Activated CD4-positive, alpha-beta T cell treated with anti-CD3 and anti-CD28 coated beads, Interleukin-2, amount 10 ng/mL, durations not matched to agents 24 days and 14 days (primary cell): Measurements from ENCODE around the gene BCL6. TPM values are rescaled to one million over a fixed set of nuclear protein-coding genes. Genes with fewer than 3 reads are reported as not detected.

Experiments
- DNase-seq: peaks from one replicate; pipeline ENCODE4 v3.0.0; 2022
- H3K27ac Mint-ChIP-seq: one replicate; pipeline ENCODE4 v1.8.0; 2022; ENCODE audit warnings: mild to moderate bottlenecking, mixed read lengths
- H3K27me3 Mint-ChIP-seq: one replicate; pipeline ENCODE4 v1.8.0; 2022; ENCODE audit warnings: mixed read lengths
- H3K36me3 Mint-ChIP-seq: one replicate; pipeline ENCODE4 v1.8.0; 2022; ENCODE audit warnings: low read depth, mild to moderate bottlenecking, mixed read lengths
- H3K4me1 Mint-ChIP-seq: one replicate; pipeline ENCODE4 v1.8.0; 2021; ENCODE audit warnings: mixed read lengths
- H3K4me3 Mint-ChIP-seq: one replicate; pipeline ENCODE4 v1.8.0; 2022; ENCODE audit warnings: mild to moderate bottlenecking, moderate library complexity, mixed read lengths
- H3K9me3 Mint-ChIP-seq: one replicate; pipeline ENCODE4 v1.8.0; 2021; ENCODE audit warnings: mixed read lengths
- intact Hi-C: fragments of 100-400 bp; cut with micrococcal nuclease; formaldehyde crosslinking; loops from one replicate; pipeline ENCODE4 v1.15.1; 2023
- total RNA-seq: library from RNA; stranded (reverse); gene quantifications from 2 replicates; pipeline ENCODE4 v1.2.3, GENCODE V29; 2022

BCL6 gene
- total RNA-seq, 1 donor from 2014 or later: 41.7 TPM

DNA sequence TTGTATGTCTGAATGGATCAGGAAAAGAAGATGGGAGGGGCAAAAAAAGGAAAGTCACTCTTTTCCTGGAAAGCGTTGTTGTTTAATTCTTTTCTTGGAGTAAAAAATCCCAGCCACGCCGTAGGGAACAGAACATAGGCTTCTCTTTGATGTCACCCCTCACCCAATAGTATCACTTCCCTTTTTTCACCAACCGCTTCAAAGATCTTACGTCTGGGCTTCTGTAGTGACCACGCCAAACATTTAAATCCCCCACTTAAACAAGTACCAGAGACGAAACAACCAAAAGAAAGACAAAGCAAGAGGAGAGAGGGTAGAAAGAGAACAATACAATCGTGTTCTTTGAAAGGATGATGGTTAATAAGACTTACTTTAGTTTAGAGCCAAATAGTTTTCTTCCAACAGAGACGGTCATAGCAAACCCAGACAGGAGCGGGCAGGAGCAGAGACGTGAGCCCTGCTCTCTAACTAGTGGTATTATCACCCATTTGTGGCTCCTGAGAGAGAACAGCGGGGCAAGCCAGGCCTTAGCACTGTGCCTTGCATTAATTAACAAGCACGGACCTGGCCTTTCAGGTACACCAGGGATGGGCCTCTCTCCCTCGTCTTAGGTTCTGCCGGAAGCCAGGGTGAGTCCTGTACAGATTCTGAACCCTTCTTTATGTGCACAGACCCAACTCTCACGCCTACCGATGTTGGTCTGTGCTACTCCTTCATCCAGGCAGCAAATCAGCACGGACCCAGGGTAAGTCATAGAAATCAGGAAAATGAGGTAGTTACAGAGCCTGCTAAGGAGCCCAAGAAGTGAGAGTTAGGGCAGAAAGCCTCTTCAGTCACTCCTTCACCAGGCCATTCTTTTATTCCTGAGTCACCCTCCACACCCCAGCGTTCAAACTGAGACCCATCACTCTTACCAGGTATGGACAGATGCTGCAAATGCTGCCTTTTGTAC, 28.2 kb upstream of the BCL6 start:
- H3K4me3 Mint-ChIP-seq: no peak overlapping the region
- peaks cover 3% of the 10 kb centered on the region for H3K36me3 Mint-ChIP-seq

DNA sequence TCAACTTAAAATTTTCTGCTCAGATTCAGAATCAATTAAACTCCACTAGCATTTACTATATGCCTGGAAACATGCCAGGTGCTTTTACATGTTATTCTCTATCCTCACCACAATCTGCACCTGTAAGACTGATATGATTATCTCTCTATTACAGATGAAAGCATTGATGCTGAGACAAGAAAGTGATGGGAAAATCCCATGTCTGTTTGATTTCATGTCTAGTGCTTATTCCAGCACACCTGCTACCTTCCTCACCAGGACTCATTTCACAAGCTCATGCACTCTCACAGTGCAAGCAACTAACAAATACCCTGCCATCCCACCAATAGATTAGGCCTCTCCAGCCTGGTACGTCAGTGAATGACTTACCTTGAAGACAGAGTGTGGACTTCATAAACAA, 25.0 kb upstream of the BCL6 start:
- H3K27me3 Mint-ChIP-seq: no peaks in the 10 kb centered on the region
- H3K4me1 Mint-ChIP-seq: peaks cover 38% of the 10 kb centered on the region

More for the DNA sequence above, 28.2 kb upstream of the BCL6 start:
- Mint-ChIP-seq H3K27me3 (no peaks in the 10 kb centered on the region), H3K27ac (peak overlapping the region; percentile 31), H3K9me3 (peaks cover 8% of the 10 kb centered on the region), H3K4me1 (peaks cover 50% of the 10 kb centered on the region)
- no peak for DNase-seq
- intact Hi-C loops: no loop called here

GRCh38 chr3:187769771-187770170, 24.5 kb upstream of the BCL6 start:
- peaks cover 19% of the 10 kb centered on the region for H3K9me3 Mint-ChIP-seq
- H3K27me3 Mint-ChIP-seq: no peaks in the 10 kb centered on the region
- H3K4me3 Mint-ChIP-seq: peak overlapping the region; percentile 7
- H3K27ac Mint-ChIP-seq: peak overlapping the region; percentile 69
- peaks cover 39% of the 10 kb centered on the region for H3K4me1 Mint-ChIP-seq
- H3K36me3 Mint-ChIP-seq: peaks cover 6% of the 10 kb centered on the region
- no peak for DNase-seq
- intact Hi-C loops: no loop called here

More for the DNA sequence above, 25.0 kb upstream of the BCL6 start:
- H3K9me3 Mint-ChIP-seq: peaks cover 19% of the 10 kb centered on the region
- peaks cover 6% of the 10 kb centered on the region for H3K36me3 Mint-ChIP-seq
- intact Hi-C loops: no loop called here
- peak overlapping the region; percentile 7 for H3K4me3 Mint-ChIP-seq
- peak overlapping the region; percentile 69 for H3K27ac Mint-ChIP-seq
- DNase-seq: peak; percentile 67

DNA sequence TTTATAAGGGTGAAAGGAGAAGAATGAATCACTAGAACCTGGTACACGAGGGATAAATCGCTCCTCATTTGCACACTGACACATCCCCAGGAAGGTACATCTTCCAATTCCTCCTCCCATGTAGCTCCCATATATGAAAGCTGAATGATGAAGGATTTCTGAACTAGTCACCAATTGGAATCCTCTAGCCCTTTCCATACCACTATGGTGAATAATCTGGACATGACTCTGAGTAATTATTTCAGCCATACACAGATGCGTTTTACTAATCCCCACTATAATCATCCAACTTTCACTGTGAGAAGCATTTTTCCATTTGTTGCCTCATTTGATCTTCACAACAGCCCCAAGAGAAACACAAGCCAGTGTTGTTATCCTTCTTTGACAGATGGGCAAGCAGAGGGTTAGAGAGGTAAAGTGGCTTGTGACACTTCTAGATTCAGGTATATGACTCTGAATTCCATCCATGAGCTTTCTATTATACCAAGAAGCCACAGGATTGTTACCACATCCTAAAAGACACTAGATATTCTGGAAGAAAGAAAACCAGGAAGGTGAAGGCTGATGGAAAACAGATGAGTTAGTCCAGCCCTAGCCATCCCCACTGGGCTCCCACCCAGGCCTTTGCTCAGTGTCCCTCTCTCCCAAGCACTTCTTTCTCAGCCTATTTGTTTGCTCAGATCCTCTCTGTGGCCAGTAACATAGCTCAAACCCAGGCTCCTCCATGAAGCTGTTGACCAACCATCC, 22.2 kb upstream of the BCL6 start:
- H3K9me3 Mint-ChIP-seq: peaks cover 13% of the 10 kb centered on the region
- intact Hi-C loops: no loop called here
- DNase-seq: no peak
- peaks cover 4% of the 10 kb centered on the region for H3K36me3 Mint-ChIP-seq
- H3K4me1 Mint-ChIP-seq: peaks cover 32% of the 10 kb centered on the region
- no peak overlapping the region for H3K27ac Mint-ChIP-seq
- no peak overlapping the region for H3K4me3 Mint-ChIP-seq
- H3K27me3 Mint-ChIP-seq: no peaks in the 10 kb centered on the region

- DNase-seq: no peak
- peaks cover 28% of the 10 kb centered on the region for H3K4me1 Mint-ChIP-seq
- peaks cover 19% of the 10 kb centered on the region for H3K9me3 Mint-ChIP-seq
- peaks cover 7% of the 10 kb centered on the region for H3K36me3 Mint-ChIP-seq
- no peak overlapping the region for H3K27ac Mint-ChIP-seq
- no peak overlapping the region for H3K4me3 Mint-ChIP-seq
- H3K27me3 Mint-ChIP-seq: no peaks in the 10 kb centered on the region
- intact Hi-C loops: no loop called here
Measured at GRCh38 chr3:187765342-187765741, 20.1 kb upstream of the BCL6 start.

- Mint-ChIP-seq H3K4me1 (peaks cover 15% of the 10 kb centered on the region), H3K9me3 (peaks cover 19% of the 10 kb centered on the region), H3K27ac (no peak overlapping the region), H3K4me3 (no peak overlapping the region), H3K36me3 (peaks cover 7% of the 10 kb centered on the region), H3K27me3 (no peaks in the 10 kb centered on the region)
- intact Hi-C loops: no loop called here
- DNase-seq: no peak
Measured at GRCh38 chr3:187763850-187764648, 18.8 kb upstream of the BCL6 start.

- Mint-ChIP-seq H3K9me3 (peaks cover 13% of the 10 kb centered on the region), H3K27me3 (no peaks in the 10 kb centered on the region), H3K27ac (no peak overlapping the region), H3K36me3 (peaks cover 5% of the 10 kb centered on the region), H3K4me3 (no peak overlapping the region), H3K4me1 (peaks cover 8% of the 10 kb centered on the region)
- DNase-seq: no peak
- intact Hi-C loops: no loop called here
Measured at GRCh38 chr3:187762792-187763191, 17.5 kb upstream of the BCL6 start.

DNA sequence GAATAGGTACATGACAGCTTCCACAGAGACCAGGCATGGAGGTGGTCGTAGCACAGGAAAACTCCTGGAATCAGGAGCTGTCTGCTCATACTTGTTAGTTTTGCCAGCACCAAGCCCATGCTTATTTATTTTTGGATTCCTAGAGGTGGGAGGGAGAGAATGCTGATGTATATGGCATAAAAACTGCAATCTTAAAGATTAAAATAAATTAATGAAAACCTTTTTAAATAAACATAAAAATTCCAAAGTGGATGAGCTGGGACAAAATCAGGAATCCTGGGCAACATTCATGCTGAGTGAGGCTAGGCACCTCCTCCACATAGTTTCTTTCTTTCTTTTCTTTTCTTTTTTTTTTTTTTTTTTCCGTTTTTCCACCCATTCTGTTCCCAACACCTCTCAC, 14.3 kb upstream of the BCL6 start:
- intact Hi-C loops: no loop called here
- no peak overlapping the region for H3K4me3 Mint-ChIP-seq
- peaks cover 2% of the 10 kb centered on the region for H3K4me1 Mint-ChIP-seq

DNA sequence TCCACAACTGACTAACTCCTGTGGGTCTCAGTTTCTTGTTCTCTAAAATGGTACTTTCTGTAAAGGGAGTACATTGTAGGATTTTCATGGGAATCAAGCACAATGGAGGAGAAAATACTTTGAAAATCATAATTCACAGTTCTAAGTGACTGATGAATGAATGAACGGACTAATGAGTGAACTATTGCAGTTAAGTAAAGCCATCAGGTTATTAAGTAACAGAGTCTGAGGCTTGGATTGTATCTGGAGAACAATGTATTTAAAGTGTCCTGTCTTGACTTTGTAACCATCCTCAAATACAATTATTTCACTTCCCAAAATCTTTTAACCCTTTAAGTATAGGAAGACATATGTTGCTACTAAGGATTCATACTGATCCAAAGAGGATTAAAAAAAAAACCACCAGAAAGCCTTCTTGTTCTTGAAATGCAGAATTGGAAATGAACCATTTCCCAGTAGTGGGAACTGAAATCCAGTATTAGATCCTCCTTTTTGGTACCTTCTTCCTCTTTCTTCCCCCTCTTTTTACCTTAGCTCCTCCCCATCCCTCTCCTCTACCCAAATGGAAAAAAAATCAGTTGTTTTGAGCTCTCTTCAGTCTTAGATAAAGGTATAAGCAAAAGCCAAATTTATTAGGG, 13.2 kb upstream of the BCL6 start:
- intact Hi-C loops: no loop called here
- H3K27me3 Mint-ChIP-seq: no peaks in the 10 kb centered on the region
- H3K4me1 Mint-ChIP-seq: no peaks in the 10 kb centered on the region
- no peak overlapping the region for H3K27ac Mint-ChIP-seq
- no peak overlapping the region for H3K4me3 Mint-ChIP-seq
- H3K36me3 Mint-ChIP-seq: peaks cover 9% of the 10 kb centered on the region
- H3K9me3 Mint-ChIP-seq: peaks cover 17% of the 10 kb centered on the region
- DNase-seq: no peak

More for the DNA sequence above, 14.3 kb upstream of the BCL6 start:
- no peak for DNase-seq
- Mint-ChIP-seq H3K9me3 (peaks cover 12% of the 10 kb centered on the region), H3K27me3 (no peaks in the 10 kb centered on the region), H3K27ac (no peak overlapping the region), H3K36me3 (peaks cover 9% of the 10 kb centered on the region)

GRCh38 chr3:187753516-187753915, 8.2 kb upstream of the BCL6 start:
- Mint-ChIP-seq H3K9me3 (peaks cover 13% of the 10 kb centered on the region), H3K27ac (no peak overlapping the region), H3K4me3 (no peak overlapping the region), H3K36me3 (peaks cover 6% of the 10 kb centered on the region), H3K27me3 (no peaks in the 10 kb centered on the region), H3K4me1 (peaks cover 34% of the 10 kb centered on the region)
- no peak for DNase-seq
- intact Hi-C loops: no loop called here

GRCh38 chr3:187750513-187751123, 5.3 kb upstream of the BCL6 start:
- peaks cover 57% of the 10 kb centered on the region for H3K4me1 Mint-ChIP-seq
- peaks cover 10% of the 10 kb centered on the region for H3K9me3 Mint-ChIP-seq
- no peaks in the 10 kb centered on the region for H3K36me3 Mint-ChIP-seq
- intact Hi-C loops: no loop called here
- H3K4me3 Mint-ChIP-seq: peak overlapping the region; percentile 27
- no peak for DNase-seq
- no peaks in the 10 kb centered on the region for H3K27me3 Mint-ChIP-seq
- H3K27ac Mint-ChIP-seq: peak overlapping the region; percentile 46

DNA sequence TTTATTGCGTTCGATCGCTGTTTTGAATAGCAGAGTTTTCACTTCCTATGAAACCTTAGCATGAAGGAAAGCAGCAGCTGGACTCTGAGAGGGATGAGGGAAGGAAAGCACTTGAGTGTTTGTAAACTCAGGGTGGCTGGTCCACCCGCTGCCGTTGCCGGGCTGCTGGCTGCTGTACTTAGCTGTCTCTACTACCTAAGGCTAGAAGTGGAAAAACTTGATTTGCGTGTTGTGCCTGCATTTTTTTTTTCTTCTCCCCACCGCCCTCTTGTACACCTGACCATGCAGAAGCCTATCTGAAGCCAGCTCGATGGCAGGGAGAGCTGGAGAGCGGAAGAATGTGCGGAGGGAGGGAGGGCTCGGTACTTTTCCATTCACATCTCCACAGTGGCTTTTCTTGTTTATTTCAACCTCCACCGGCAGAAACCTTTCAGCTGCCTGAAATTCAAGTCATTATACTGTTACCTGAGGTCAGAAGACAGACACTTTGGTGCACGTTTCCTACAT, 4.8 kb upstream of the BCL6 start:
- intact Hi-C loops: no loop called here
- Mint-ChIP-seq H3K4me3 (peak overlapping the region; percentile 27), H3K36me3 (no peaks in the 10 kb centered on the region), H3K4me1 (peaks cover 61% of the 10 kb centered on the region), H3K27ac (peak overlapping the region; percentile 46), H3K9me3 (peaks cover 10% of the 10 kb centered on the region), H3K27me3 (no peaks in the 10 kb centered on the region)
- peak; percentile 72 for DNase-seq
